HG03558 (cell line): ENCODE data around the gene ZFP57.
"Not testable (repeated sequence)": the region's sequence is repeated elsewhere in the genome, so short reads cannot be mapped to it uniquely, and the experiment has no call there.

Source experiments
- ATAC-seq: cut with Tn5 transposase; IDR thresholded peaks from one replicate; pipeline ENCODE4 v1.9.1; 2021; ENCODE audit warnings: moderate number of reproducible peaks; ENCODE audit not compliant: unreplicated experiment; ENCODE audit errors: extremely low read depth

Gene ZFP57

DNA sequence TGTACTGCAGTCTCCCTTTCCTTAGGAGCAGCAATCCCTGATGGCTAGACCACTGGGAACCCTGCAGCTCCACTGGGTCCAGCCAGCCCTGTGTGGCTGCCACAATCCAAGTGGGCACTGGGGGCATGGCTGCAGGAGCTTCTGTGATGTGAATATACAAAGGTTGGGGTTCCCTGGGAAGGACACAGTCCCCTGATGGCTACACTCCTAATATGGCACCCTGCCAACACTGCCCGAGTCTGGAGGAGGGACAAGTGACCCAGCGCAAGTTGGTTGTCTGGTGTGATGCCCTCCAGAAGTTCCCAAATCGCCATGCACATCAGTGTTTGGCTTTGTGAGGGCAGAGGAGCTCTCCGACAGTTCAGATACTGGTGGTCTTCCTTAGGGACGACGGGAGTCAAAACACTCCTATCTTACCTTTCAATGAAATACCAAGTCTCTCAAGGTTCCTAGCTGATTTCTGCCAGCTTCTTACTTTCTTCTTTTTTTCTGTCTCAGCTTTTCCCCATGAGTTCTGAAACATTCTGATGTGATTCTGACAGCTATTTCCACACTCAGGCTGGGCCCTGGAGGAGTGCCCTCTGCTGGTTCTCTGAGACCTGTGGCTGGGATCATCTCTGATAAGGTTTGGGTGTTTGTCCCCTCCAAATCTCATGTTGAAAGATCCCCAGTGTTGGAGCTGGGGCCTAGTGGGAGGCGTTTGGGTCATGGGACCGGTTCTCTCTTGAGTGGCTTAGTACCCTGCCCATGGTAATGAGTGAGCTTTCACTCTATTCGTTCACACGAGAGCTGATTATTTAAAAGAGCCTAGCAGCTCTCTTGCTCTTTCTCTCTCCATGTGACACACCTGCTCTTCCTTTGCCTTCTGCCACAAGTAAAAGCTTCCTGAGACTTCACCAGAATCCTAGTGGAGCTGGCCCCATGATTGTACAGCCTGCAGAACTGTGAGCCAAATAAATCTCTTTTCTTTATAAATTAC lies 15.5 kb upstream of the ZFP57 start:
- no peak for ATAC-seq

DNA sequence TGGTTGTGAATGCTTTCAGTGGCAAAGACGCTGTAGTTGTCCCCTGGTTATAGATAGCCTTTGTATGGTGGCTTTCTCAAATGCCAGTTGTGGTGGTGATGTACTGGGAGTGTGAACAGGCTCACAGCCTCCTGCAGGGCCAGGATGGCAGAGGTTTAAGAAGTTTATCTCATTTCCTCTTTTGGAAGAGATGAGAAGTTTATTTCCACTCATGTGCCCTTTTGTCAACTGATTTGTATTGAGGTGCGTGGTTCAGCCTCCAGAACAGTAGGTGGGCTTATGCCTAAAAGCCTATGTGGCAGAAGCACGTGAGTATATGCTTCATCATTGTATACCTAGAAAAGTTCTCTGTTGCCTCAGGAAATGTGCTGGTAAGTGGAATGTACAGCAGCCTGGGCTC lies 13.7 kb upstream of the ZFP57 start:
- ATAC-seq, result no peak

DNA sequence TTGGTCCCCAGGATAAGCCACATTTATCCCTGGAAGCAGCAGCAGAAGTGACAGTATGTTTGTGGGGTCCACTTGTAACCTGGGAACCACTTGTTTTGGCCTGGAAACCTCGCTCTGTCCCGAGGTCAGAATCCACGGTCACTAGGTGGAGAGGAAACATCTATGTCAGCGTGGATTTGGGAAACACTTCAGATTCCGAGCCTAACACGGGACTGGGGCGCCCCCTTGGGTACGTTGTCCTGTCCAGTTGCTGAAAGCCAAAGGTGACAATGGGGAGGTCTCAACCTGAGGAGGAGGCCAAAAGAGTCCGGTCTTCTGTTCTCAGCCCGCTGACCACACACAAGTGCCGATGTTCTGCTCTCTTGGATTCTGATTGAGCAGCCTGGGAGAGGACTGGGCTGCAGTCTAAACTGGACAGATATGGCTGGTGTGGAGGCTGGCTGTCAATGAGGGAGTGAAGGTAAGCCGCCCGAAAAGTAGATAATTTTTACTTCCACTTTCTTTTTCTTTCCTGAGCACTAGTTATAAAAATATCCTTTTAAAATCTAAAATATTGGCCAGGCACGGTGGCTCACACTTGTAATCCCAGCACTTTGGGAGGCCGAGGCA lies 4.9 kb upstream of the ZFP57 start:
- no peak for ATAC-seq

DNA sequence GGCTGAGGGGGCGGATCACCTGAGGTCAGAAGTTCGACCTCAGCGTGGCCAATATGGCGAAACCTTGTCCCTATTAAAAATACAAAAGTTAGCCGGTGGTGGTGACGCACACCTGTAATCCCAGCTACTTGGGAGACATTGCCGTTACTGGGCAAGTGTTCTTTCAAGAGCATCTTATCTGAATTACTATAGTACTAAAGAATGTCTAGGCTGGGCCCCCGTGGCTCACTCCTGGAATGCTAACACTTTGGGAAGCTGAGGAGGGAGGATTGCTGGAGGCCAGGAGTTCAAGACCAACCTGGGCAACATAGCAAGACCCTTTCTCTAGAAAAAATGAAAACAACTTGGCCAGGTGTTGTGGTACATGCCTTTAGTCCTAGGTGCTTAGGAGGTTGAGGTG lies 859 bp upstream of the ZFP57 start:
- ATAC-seq, result no peak

DNA sequence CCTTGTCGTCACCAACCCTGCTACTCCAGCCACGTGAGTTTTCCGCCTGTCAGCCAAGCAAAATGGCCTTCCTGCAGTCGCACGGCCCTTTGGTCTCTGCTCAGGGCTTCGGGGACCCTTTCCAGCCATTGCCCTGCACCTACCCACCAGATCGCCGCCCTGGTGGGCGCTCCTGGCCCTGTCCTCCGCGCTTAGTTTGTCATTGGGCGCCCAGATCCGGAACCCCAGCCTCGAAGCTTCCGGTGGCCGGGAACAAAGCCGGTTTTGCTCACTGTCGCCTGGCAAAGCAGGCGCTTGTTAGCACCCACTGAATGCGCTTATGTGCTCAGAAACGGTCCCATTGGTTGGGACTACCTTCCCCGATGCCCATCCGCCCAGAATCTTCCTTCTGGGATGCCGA lies 536 bp downstream of the ZFP57 start:
- no peak for ATAC-seq

DNA sequence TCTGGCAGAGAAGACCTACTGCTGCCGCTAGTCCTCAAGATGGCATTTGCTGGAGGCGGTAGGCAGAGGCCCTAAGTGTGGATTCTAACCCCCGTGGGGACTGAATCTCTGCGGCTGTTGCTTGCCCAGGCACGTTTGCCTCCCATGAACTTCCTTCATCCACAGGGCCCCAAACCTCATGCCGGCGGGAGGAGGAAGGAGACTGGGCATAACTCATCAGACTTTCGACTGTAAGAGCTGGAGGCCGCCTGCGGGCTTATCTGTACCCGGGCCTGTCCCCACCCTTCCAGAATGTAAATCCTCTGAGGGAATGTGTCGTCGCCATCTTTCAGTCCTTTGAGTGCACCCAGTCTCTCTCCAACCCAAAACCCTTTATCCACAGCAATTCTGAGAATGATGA lies 990 bp downstream of the ZFP57 start:
- ATAC-seq, result no peak

DNA sequence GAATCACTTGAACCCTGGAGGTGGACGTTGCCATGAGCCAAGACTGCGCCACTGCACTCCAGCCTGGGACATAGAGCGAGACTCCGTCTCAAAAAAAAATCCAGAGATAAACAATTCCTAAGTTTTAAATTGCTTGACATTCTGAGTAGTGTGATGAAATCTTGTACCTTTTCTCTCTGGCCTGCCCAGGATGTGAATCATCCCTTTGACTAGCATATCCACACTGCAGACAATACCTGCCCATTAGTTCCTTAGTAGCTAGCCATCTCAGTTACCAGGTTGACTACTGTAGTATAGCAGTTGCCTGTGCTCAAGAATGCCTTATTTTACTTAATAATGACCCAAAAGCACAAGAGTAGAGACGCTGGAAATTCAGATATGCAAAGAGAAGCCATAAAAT lies 2.8 kb downstream of the ZFP57 start:
- no peak for ATAC-seq

DNA sequence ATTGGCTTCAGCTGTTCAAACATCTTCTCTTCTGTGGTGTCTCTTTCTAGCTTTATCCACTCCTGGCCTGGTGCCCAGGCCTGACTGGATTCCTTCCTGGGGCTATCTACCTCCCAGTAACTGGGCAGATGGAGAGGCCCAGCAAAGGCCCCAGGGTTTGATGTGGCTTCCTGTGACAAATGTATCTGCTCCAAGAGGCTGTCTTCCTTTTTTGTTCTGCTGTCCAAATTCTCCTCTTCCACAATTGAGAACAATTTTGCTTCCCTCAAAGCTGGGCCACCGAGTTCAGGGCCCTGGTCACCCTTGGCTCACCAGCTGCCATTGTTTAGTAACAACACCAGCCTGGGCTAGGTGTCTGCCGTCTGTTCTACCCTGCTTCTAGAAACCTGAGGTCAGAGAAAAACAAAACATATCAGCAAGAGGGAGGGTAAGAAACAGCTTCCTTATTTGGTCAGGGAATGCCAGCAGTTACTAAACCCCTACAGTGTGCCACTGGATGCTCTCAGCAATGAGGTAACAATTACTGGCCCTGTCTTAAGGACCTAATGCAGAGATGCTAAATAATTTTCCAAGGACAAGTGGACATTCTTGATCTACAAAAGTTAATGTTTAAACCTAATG lies 3.9 kb downstream of the ZFP57 start:
- no peak for ATAC-seq

DNA sequence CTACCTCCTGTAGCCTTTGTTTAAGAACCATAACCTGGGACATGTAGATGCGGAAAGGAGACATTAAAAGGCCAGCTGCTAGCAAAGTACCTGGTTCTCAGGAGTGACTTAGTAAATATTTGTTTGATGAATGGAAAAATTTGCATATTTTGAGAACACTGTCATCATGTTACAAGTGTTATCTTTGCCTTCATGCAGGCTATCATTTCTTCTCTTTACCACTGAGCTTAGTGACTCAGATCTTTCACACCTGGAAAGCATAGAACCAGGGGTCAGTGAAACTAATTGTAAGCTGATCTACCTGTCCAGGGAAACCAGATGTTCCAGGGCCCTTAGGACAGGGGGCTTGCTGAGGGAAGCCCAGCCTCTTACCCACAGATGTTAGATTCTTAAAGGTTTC lies 5.4 kb downstream of the ZFP57 start:
- no peak for ATAC-seq

DNA sequence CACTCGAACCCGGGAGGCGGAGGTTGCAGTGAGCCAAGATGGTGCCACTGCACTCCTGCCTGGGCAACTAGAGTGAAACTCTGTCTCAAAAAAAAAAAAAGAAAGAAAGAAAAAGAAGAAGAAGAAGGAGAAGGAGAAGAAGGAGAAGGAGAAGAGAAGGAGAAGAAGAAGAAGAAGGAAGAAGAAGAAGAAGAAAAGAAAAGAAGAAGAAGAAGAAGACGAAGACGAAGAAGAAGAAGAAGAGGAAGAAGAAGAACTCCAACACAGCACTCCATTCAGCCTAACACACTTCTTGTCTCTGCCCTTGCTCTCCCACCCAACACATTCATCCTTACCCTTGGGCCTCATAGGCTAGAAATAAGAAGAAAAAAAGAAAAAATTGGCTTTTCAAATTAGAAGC lies 6.9 kb downstream of the ZFP57 start:
- no peak for ATAC-seq

DNA sequence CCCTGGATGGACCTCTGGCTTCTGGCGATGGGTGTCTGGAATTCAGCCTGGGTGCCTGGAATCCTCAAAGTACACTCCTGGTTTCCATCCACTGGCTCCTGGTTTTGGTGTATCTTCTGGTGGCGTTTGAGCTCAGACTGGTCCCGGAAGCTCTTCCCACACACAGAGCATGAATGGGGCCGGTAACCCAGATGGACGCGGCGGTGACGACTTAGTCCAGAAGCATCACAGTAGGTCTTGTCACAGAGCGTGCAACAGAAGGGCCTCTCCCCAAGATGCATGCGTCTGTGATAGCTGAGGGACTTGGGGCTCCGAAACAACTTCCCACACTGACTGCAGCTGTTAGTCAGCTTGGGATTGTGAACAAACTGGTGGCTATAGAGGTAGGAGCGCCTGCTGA lies 7.8 kb downstream of the ZFP57 start:
- ATAC-seq, result no peak

DNA sequence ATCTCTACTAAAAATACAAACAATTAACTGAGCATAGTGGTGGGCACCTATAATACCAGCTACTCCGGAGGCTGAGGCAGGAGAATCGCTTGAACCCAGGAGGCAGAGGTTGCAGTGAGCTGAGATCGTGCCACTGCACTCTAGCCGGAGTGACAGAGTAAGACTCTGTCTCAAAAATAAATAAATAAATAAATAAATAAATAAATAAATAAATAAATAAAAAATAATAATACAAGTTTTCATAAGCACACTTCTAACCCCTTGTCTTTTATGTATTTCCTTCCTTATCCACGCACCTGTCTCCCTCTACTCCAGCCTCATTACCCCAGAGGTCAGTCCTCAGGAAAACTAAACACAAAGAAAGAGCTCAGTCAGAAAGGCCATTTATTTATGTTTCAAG lies 8.8 kb downstream of the ZFP57 start:
- ATAC-seq, result not testable (repeated sequence)

DNA sequence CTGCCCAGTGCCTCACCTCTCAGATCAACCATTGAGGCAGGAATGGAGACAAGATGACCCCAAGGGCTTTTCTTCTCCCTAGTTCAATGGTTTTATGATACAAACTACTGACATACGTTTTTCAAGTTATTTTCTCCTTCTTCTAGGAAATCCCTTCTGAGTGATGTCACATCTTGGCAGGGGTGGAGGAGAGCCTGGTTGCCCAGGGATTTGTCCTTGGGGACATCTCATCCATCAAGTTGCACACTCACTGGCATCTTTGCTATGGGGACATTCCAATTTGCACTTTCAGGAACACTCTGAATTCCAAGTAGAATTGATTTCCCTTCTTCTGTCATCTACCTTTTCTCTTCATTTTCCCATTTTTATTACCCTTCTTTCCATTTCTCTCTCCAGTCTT lies 9.9 kb downstream of the ZFP57 start:
- no peak for ATAC-seq

DNA sequence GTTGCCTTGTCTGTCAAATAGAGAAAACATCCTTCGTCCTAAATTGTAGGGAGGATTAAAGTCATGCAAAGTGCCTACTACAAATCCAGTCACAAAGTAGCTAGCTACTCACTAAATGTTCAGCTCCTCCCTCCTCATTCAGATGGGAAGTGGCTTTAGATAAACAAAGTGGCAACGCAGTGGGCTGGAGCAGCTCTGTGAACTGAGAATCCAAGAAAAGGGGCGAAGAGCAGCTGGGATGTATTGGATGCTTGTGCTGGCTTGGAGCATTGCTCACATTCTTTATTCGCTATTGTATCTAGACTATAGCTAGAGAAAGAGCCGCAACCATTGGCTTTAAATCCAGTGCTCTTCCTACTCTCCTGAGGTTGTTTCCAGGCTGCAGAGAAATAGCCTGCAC lies 13.8 kb downstream of the ZFP57 start:
- no peak for ATAC-seq

DNA sequence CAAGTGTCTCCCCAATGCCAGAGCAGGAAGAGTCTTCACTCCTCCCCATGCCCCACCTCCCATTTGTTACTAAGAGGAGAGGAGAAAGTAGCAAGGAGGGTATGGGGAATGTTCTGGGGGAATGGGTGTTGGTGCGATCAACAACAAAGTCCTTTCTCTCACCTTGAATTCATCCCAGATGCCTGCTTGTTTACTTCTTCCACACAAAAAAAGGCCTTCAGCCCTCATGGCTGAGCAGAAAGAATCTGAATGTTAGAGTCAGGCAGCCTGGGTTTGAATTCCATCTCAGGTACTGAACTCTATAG lies 14.2 kb downstream of the ZFP57 start:
- ATAC-seq, result no peak

DNA sequence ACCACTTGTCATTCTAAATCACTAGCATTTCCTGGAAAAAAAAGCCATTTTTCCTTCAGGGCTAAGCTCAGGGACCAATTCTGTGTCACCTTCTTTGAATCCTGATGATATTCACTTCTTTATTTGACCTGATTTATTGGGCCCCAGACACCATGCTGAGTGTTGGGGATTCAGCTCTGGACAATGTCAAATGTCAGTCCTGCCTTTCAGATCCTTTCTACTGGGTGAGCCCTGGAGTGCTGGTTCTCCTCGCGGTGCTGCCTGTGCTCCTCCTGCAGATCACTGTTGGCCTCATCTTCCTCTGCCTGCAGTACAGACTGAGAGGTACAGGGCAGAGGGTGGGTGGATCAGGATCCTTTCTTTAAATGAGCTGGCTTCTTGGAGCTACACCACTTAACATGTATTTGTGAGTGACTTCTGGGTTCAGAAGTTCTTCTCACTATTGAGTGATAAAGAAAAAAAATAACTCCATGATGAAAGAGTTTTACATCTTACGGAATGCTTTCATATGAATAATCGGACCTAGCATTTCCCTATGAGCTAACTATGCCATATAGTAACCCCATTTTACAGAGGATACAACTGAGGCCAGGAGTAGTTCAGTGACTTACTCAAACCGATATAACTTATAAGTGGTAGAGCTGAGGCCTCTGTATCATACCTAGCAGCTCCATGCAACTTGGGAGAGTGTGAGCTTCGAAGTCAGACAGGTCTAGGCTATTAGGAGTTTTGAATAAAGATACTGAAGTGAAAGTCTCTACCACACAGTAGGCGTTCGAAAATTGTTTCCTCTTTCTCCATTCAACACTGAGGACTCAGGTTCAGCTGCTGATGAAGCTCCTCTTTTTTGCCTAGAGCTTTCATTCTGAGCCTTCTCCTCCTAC lies 14.8 kb downstream of the ZFP57 start:
- no peak for ATAC-seq

DNA sequence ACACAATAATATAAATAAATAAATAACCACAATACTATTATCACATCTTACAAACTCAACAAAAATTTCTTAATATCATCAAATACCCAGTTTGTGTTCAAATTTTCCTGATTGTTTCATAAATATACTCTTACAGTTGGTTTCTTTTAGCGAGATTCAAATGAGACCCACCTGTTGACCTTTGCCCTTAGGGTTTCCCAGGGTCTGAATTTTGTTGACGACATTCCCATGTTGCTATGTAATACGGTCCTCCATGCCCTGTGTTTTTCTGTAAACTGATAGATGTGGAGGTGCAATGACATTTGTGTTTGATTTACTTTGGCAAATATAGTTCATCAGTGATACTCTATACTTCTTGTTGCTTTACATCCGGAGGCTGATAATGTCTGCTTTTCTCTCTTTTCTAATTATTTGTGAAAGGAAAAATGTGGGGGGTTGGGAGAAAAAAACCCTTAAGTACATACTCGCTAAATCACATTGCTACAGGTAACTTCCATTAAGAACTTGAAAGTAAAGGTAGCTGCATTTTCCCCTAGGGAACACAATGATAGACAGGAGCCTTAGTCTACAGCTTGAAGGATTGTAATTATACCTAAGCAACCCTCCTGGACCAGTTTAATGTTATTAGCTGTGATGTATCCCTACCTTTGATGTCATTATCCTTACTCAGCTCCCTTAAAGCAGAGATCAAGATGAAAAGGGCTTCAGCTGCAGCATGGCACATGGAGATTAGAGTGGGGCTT lies 17.5 kb downstream of the ZFP57 start:
- ATAC-seq, result no peak

DNA sequence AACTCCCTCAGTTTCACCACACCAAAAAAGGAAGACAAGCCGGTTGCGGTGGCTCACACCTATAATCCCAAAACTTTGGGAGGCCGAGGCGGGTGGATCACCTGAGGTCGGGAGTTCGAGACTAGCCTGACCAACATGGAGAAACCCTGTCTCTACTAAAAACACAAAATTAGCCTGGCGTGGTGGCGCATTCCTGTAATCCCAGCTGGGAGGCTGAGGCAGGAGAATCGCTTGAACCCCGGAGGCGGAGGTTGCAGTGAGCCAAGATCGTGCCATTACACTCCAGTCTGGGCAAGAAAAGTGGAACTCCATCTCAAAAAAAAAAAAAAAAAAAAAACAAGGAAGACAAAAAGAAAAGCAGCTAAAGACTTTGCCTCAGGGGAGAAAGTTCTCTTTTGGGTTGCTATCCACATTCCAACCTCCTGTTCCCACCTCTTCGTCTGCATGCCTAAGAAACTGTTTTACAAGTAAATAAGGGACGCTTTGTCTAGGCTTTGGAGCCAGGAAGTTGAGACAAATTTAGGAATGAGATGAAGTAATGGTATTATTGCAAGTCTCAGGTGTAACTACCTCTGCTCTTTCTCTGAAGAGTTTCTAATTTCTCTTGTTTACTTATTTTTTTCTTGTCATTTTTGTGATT lies 19.3 kb downstream of the ZFP57 start:
- not testable (repeated sequence) for ATAC-seq

DNA sequence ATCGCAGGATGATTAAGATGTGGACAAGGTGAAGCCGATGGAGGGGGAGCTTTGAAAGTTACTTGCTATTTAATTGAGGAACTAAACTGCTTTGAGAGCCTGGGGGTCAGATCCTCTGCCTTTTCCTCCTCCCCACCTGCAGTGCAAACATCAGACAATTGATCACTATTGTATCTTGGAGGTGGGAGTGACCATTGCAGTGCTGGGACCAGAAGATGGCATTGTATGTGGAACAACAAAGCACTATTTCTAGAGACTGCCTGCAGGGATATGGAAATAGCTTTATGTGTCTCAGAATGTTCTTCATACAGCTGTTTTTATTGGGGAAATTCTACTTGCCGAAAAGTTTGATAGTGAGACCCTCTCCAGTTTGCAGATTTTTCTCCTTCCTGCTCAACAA lies 19.9 kb downstream of the ZFP57 start:
- ATAC-seq, result no peak
